ENCODE measurements around the gene SIK3. TPM values are rescaled to one million over a fixed set of nuclear protein-coding genes. Genes with fewer than 3 reads are reported as not detected.

Gene SIK3
- total RNA-seq, 1 experiment from 2014 or later = 14.5 TPM

DNA sequence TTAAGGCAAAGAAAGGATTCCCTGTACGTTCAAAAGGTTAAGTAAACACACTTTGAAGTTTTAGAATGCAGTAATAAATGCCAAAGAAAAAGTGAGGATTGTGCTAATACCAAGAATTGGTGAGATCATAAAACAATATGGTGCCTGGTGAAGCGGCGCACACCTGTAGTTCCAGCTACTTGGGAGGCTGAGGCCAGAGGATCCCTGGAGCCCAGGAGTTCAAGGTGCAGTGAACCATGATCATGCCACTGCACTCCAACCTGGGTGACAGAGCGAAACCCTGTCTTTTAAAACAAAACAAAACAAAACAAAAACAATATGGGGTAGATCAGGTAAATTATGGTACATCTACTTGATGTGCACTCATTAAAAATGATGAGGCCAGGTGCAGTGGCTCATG is 187.4 kb downstream of the SIK3 start:
- no peak overlapping the region for H3K27ac ChIP-seq (ENCODE audit: low read length)
- no peaks in the 10 kb centered on the region for H3K27me3 ChIP-seq (ENCODE audit: low read length)
- intact Hi-C loops (cut with micrococcal nuclease) = no loop called here
- H3K9ac ChIP-seq (ENCODE audit: low read length) = no peak overlapping the region
- H3K4me3 ChIP-seq (ENCODE audit: low read length) = no peak overlapping the region
- no peaks in the 10 kb centered on the region for H3K36me3 ChIP-seq (ENCODE audit: low read depth, low read length)
- H3K4me2 ChIP-seq (ENCODE audit: low read length) = no peak overlapping the region
- TF ChIP-seq EZH2phosphoT487 (IDR thresholded peaks at IDR 0.05; ENCODE audit: borderline replicate concordance, low read length) (no peak), EZH2 (IDR thresholded peaks at IDR 0.05; ENCODE audit: low read length, unreplicated experiment) (no peak)
- TF ChIP-seq, protein P1, sequence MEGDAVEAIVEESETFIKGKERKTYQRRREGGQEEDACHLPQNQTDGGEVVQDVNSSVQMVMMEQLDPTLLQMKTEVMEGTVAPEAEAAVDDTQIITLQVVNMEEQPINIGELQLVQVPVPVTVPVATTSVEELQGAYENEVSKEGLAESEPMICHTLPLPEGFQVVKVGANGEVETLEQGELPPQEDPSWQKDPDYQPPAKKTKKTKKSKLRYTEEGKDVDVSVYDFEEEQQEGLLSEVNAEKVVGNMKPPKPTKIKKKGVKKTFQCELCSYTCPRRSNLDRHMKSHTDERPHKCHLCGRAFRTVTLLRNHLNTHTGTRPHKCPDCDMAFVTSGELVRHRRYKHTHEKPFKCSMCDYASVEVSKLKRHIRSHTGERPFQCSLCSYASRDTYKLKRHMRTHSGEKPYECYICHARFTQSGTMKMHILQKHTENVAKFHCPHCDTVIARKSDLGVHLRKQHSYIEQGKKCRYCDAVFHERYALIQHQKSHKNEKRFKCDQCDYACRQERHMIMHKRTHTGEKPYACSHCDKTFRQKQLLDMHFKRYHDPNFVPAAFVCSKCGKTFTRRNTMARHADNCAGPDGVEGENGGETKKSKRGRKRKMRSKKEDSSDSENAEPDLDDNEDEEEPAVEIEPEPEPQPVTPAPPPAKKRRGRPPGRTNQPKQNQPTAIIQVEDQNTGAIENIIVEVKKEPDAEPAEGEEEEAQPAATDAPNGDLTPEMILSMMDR (conservative IDR thresholded peaks at IDR 0.05; ENCODE audit: low read depth, low read length) = no peak
- H3K9me3 ChIP-seq (ENCODE audit: low read length) = no peaks in the 10 kb centered on the region
- no TSS peak for BruUV-seq (replicated peaks)
- no peaks in the 10 kb centered on the region for H3K79me2 ChIP-seq (ENCODE audit: low read length)
- peaks cover 20% of the 10 kb centered on the region for H3K4me1 ChIP-seq (ENCODE audit: insufficient read depth, low read length)
- no peak for DNase-seq
- ChIA-PET POLR2A (ENCODE audit: unreplicated experiment) (no interaction called here), CTCF (no interaction called here)
- no peaks in the 10 kb centered on the region for H4K20me1 ChIP-seq (ENCODE audit: low read length)
- ATAC-seq = no peak
- no peaks in the 10 kb centered on the region for H3F3A ChIP-seq (ENCODE audit: low read length, unreplicated experiment)
- no peak overlapping the region for H2AFZ ChIP-seq (ENCODE audit: low read length)
- no peaks in the 10 kb centered on the region for H3K9me2 ChIP-seq (replicated peaks; ENCODE audit: low read length)

DNA sequence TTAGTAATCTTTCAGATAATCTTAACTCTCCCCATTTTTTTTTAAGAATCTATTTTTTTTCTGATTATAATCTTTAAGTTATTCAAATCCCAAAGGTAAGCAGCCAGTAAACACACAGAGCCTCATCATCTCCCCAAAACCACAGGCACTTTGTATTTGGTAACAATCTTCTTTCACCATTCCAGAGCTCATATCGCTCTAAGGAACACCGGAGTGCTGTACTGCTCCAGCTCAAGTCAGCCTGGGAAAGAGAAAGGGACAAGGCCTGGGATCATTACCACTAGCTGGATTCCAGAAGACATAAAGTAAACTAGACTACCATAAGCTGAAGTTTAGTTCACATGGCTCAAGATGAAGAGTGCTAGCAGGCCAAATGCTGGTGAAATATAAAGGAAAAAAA is 187.8 kb downstream of the SIK3 start:
- H3F3A ChIP-seq (ENCODE audit: low read length, unreplicated experiment) = no peaks in the 10 kb centered on the region
- ChIA-PET POLR2A (ENCODE audit: unreplicated experiment) (no interaction called here), CTCF (no interaction called here)
- no peaks in the 10 kb centered on the region for H4K20me1 ChIP-seq (ENCODE audit: low read length)
- DNase-seq = no peak
- TF ChIP-seq EZH2phosphoT487 (IDR thresholded peaks at IDR 0.05; ENCODE audit: borderline replicate concordance, low read length) = no peak
- TF ChIP-seq, protein P1 (conservative IDR thresholded peaks at IDR 0.05; ENCODE audit: low read depth, low read length) = no peak
- intact Hi-C loops (cut with micrococcal nuclease) = no loop called here
- no peaks in the 10 kb centered on the region for H3K27me3 ChIP-seq (ENCODE audit: low read length)
- peaks cover 20% of the 10 kb centered on the region for H3K4me1 ChIP-seq (ENCODE audit: insufficient read depth, low read length)
- H2AFZ ChIP-seq (ENCODE audit: low read length) = no peak overlapping the region
- H3K36me3 ChIP-seq (ENCODE audit: low read depth, low read length) = no peaks in the 10 kb centered on the region
- no TSS peak for BruUV-seq (replicated peaks)
- H3K79me2 ChIP-seq (ENCODE audit: low read length) = no peaks in the 10 kb centered on the region
- H3K9ac ChIP-seq (ENCODE audit: low read length) = no peak overlapping the region
- no peaks in the 10 kb centered on the region for H3K9me3 ChIP-seq (ENCODE audit: low read length)
- H3K27ac ChIP-seq (ENCODE audit: low read length) = no peak overlapping the region
- no peak for ATAC-seq
- no peak overlapping the region for H3K4me3 ChIP-seq (ENCODE audit: low read length)
- no peaks in the 10 kb centered on the region for H3K9me2 ChIP-seq (replicated peaks; ENCODE audit: low read length)
- no peak overlapping the region for H3K4me2 ChIP-seq (ENCODE audit: low read length)

DNA sequence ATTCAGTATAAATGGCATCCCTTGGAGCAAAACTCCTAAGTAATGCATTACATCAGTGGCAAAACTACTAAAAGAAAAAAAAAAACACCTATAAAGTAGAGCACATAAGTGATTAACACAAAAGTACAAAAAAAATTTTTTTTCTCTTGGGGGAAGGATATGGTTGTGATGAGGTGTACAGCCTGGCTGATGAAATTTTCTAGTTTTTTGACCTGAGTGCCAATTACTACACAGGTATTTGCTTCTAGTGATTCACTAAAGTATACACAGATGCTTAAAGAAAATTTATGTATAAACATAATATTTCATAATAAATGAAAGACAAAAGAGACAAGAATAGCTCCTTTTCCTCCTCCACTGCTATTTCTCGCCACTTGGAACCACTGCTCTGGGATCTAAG is 189.0 kb downstream of the SIK3 start:
- H3K36me3 ChIP-seq (ENCODE audit: low read depth, low read length) = no peaks in the 10 kb centered on the region
- ChIA-PET POLR2A (ENCODE audit: unreplicated experiment) (no interaction called here), CTCF (no interaction called here)

More for the DNA sequence above, 189.0 kb downstream of the SIK3 start:
- no peak for TF ChIP-seq EZH2 (IDR thresholded peaks at IDR 0.05; ENCODE audit: low read length, unreplicated experiment)
- TF ChIP-seq, protein P1 (conservative IDR thresholded peaks at IDR 0.05; ENCODE audit: low read depth, low read length) = no peak
- TF ChIP-seq EZH2phosphoT487 (IDR thresholded peaks at IDR 0.05; ENCODE audit: borderline replicate concordance, low read length) = no peak
- Histone ChIP-seq H3K4me2 (ENCODE audit: low read length) (no peak overlapping the region), H3K4me1 (ENCODE audit: insufficient read depth, low read length) (peaks cover 20% of the 10 kb centered on the region), H3K79me2 (ENCODE audit: low read length) (no peaks in the 10 kb centered on the region), H3K27ac (ENCODE audit: low read length) (peak overlapping the region; percentile 7; the same call in 1 of the 2 replicates), H3F3A (ENCODE audit: low read length, unreplicated experiment) (no peaks in the 10 kb centered on the region), H2AFZ (ENCODE audit: low read length) (no peak overlapping the region), H3K9me3 (ENCODE audit: low read length) (no peaks in the 10 kb centered on the region), H3K9ac (ENCODE audit: low read length) (no peak overlapping the region), H3K9me2 (replicated peaks; ENCODE audit: low read length) (no peaks in the 10 kb centered on the region), H3K4me3 (ENCODE audit: low read length) (no peak overlapping the region), H4K20me1 (ENCODE audit: low read length) (no peaks in the 10 kb centered on the region), H3K27me3 (ENCODE audit: low read length) (no peaks in the 10 kb centered on the region)
- BruUV-seq (replicated peaks) = no TSS peak
- DNase-seq (peak; percentile 47), ATAC-seq (peak; percentile 48)
- intact Hi-C loops (cut with micrococcal nuclease) = no loop called here
